GM18870 (cell line): ENCODE results near the gene RNF157.

Source experiments
- ATAC-seq: cut with Tn5 transposase; IDR thresholded peaks from one replicate; pipeline ENCODE4 v1.9.1; 2021; ENCODE audit warnings: moderate library complexity; ENCODE audit not compliant: unreplicated experiment

The RNF157 gene

DNA sequence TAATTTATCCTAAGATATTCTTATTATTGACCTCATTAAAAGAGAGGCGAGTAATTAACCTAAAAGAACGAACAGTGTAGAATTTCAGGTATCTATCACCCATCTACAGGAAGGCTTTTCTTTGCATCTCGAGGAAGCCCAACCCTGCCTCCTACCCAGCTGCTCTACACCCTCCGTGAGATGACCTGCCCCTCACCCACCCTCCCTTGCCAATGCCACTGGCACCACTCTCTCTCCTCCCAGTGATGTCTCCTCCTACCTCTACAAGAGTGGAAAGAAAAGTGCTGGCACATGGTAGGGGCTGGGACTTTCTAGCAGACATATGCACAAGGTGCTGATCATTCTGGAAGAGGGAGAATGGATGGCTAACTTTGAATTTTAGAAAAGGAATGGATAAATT, 76.4 kb downstream of the RNF157 start:
- ATAC-seq = no peak

DNA sequence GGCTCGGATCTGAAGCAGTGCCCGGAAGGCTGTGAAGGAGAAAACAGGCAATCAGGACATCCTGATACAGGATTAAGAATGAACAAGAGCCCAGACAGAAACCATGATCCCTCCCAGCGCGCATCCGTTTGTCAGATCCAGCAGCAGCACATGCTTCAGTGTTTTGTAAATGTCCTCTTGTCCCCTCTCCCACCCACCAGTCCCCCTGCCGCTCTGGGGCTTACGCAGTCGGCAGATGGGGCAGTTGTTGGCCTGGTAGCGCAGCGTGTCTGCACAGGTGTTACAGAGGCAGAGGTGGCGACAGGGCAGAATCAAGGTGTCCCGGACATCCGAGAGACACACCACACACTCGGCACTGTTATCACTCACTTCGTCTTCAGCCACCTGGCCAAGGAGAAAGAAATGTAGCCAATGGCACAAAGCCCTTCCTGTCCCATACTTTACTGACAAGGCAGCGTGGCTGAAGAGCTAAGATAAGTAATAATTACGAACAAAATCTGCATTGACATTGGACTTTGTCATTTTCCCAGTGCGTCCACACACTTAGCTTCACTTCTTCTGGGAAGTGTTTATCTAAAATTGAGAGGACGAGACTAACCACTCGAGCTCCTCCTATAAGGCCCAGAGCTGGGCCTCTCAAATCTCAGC, 78.5 kb downstream of the RNF157 start:
- no peak for ATAC-seq

DNA sequence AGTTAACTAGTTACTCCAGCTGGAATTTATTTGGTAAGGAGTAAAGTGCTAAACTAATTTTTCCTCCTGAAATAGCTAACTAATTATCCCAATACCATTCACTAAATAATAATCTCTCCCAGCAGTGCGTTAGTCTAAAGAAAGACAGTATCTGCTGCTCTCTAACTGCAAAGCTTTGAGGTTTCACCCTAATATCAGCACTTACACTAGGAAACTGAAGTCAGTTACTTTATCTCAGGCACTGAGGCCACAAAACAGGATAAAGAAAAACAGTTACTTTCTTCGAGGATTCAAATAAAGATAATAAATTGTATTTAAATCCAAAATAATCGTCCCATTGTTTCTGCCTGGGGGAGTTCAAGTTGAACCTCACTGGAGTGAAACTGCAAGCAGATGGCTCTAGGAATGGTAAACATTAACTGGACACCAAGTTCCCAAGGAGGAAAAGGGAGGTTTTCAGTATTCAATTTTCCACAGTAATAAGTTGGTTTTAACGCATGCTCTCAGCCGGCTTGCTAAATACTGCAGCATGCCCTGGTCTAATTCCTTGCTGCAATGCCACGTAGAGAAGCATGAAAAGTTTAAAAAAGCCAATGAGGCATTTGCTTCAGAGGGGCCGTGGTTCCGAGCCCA, 79.3 kb downstream of the RNF157 start:
- ATAC-seq = no peak

DNA sequence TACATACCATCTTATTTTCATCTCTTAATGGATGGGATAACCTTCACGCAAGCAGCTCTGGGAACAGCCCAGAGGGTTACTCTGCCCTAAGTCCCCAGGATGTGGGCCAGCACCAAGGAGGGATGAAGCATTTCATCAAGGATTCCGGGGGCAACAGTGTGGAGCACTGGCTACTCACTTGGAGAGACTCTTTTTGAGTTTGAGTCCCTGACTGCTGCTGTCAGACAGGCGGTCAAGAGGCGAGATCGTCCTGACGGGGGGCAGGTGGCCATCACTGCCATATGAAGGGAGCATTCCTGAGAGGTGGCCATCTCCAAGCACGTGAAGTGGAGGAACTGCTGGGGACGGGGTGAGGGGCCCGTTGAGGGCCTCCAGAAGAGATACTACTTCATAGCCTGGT, 81.1 kb downstream of the RNF157 start:
- ATAC-seq = no peak

DNA sequence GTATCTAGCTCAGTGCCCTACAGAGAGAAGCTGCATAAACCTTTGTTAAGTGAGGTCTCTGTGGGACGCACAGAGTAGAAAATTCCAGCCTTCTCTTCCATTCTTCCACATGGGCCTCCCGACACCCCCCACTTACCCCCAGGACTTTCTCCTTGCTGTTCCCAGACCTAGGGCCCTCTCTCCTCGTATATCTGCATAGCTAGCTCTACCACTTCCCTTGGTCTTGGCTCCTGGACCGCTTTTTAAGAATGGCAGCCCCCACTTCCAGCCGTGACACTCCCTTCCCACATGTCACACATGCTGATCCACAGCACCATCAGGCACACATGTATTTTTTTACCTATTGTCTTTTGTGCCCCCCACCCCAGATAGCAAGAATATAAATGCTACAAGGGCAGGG, 82.5 kb downstream of the RNF157 start:
- no peak for ATAC-seq

DNA sequence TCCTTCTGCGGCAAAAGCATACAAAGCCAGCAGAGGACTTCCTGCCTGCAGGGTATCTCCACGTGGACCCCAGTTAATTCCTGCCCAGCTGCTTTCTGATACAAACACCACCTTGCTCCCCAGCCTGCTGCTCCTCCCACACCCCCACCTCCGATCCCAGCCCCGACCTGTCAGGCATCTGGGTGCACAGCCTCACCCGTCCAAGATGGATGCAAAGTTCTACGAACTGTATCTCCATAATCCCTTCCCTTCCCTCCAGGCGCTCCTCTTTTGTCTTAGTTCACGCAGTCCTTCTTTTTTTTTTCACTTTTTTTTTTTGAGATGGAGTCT, 83.7 kb downstream of the RNF157 start:
- no peak for ATAC-seq

DNA sequence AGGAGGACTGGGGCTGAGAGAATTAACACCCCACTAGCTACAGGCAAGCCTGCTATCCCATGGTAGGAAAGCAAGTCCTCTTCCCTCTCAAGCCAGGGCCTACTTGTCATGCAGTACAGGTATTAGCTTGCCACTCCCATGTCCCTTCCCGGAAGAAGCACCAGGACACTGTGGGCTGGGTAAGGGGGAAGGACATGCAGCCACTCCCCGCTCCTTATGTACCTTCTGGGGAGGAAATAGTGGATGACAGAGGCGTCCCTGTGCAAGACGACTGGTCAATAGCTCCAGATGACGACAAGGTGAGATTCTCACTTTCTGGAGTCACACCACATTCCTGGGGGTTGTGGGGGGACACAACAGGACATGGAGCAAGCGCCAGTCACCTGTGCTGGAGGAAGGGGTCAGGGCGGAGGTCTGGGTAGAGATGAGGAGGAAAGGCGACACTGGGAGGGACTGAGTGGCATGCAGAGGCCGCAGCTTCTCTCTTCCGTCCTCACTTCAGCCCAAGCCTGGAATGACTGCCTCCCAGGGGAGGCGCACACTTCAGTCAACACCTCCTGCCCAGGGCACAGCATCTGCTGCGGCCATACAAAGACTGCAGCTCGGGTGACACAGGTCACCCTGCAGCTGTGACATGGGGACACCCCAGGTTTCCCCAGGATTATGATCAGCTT, 84.2 kb downstream of the RNF157 start:
- ATAC-seq = no peak

DNA sequence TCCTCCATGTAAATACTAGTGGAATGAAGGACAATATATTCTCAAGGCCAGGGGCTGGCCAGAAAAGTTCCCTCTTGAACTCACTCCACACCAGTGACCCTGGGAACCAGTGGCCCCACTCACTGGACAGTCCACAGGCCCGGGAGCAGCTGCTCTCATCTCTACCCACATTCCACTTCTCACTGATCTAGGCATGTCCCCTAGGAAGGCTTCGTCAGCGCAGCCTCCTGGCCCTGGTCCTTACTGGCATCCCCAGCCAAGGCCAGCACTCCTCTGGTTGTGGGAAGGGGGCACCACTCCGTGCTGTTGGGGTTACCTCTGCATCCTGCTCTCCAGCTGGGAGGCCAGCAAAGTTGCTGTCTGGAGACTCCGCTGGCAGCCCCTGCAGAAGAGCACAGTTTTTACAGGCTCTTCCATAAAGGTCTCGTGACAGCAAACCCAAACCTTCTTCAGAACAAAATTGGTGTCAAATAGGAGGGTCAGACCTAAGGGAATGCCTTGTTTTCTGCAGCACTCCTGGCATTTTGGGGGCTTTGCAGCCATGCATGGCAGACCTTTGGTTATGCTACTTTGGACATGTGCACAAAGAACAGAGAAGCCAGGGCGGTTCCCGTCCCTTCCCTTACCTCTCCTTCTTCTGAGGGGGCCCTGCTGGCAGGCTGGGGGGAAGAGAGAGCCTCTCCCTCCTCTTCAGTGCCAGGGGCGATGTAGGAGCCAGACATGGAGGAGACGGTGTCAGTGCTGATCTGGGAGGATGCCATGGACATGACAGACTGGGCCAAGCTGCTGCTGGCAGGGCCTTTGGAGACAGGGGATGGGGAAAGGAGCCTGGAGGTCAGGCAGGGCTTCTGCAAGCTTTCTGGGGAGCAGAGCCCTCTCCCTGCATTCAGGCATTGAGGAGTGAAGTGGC, 85.1 kb downstream of the RNF157 start:
- ATAC-seq = no peak

DNA sequence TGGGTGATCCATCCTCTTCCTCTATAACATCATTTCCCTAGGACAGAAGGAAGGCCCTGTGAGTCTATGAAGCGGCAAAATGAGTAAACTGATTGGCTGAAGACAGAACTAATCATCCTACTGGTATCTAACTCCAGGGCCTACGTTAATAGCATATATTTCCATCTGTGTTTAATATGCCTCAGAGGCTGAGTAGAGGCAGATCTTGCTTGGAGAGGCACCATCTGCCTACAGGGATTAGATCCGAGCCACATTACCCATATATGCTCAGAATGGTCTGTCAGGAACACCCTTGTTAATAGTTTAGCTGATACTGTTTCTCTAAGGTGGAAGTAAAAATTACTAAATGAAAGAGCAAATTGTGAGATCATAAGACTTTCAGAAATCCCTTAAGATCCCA, 86.0 kb downstream of the RNF157 start:
- ATAC-seq = no peak

DNA sequence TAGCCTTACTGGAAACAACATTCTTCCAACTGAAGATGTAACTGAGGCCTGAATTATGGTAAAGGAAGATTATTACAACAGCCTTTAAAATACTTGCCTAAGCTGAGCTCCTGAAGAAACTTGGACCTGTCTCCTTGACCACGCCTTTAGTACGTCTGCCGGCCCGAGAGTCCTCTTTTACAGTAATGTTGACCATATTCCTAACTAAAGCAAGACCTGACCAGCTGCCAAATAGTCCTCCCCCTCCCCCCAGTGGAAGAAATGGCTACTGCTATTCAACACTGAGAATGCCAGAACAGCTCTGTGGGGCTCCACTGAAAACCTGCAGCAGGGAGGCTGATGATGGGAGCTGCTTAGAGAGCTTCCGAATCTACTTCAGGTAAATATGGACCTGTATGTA, 86.7 kb downstream of the RNF157 start:
- no peak for ATAC-seq

DNA sequence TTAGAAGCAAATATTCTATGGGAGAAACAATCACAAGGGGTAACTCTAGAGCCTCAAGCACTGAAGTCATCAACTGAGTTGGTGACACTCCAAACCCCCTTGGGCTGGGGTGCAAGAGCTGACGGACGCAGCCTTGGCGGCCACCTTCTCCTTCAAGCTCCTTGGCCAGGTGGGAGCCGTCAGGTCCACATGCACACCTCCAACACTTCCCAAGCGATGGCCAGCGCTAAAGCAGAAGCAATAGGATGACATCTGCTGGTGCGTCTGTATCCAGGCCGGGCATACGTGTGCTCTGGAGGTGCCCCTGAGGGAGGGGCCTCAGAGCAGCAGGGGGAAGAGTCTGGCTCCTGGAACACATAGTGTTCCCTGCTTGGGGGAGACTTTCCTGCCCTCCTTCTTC, 87.1 kb downstream of the RNF157 start:
- no peak for ATAC-seq

DNA sequence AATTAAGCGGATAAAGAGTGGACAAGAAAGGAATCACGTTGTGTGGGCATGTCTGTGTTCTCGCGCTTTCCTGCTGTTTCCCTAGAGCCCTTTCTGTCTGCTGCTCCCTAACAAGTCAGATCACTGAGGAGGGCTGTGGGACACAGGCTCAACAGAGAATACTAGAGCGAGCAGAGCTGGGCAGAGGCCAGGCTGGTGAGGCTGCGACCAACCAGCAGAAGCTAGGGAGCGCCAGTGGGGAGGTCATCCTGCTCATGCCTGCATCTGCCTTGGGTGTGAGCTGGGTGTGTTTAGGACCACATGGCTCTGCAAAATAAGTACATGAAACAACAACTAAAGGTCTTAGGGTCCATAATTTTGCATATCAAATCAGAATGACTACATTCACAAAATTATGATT, 87.7 kb downstream of the RNF157 start:
- no peak for ATAC-seq

DNA sequence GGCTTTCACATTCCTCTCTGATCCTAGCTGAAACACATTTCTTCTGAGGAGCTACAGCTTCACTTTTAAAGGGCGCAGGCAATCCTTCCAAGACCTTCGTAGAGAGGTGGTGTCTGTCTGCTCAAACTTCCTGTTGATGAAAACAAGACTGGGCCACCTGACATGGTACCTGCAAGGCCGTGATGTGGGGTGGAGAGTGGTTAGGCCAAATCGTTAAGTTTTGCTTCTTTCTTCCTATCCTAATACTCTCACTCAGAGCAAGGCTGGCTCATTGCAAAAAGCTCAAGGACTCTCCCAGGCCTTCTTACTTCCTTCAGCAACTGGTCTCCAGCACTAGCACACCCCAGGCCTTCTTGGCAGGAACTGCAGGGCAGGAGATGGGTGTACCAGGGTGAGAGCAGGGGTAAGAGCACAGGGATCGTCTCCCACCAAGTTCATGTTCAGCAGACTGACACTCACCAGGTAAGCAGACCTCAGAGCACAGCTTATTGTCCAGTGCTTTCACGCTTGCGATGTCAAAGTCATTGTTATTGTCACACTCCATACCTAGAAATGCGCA, 88.3 kb downstream of the RNF157 start:
- no peak for ATAC-seq

DNA sequence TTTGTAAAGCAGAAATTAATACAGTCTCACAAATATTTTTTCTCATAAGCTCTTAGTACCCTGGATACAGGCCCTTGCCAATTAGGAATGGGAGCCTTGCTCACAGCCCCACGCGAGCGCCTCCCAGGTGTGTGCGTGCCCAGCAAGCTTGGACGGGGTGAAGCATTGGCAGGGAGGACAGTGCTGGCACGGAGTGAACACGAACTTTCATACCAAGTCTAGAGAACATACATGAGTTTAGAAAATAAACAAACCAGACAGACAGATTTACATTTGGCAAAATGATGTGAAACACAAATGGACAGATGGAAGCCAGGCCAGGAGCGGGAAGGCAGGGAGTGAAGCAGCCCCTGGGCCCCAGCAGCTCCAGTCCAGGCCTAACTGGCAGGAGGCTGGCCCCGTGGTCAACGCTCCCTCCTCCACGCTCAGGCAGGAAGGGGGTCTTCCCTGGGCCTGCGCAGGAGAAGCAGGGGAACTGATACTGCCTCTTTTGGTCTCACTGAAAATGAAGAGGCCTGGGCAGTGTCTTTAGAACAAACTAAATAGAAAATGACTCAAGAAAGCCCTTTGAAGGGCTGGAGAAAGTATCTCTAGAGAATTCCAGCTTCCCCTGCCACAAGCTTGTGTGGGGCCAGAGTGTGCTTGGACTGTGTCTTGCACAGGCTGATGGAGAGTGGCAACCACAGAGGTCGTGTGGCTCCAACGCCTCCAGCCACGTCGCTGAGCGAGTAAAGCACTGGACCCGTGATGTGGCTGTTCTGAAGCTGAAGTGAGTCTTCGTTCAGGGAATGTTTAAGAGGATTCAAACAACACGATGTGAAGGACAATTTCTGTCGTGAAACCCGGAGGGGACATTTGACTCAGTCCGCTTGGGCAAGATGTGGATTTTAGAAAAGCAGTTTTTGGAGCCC, 89.3 kb downstream of the RNF157 start:
- ATAC-seq = no peak

DNA sequence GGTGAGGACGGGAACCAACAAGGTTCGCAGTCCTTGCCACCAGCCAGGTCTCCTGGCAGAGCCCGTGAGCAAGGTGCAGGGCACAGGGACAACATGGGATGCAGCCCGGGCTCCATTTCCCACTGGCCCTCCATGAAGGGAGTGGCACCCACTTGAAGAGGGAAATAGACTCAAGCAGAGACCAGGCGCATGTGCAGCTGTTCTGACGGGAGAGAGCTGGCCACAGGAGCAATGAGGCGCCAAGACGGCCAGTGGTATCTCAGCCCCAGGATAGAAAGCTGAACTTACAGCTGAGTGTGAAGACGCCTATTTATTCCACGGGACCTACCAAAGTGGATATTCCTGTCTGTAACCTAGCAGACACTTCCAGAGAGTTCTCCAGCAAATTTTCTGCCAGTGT, 91.1 kb downstream of the RNF157 start:
- no peak for ATAC-seq

DNA sequence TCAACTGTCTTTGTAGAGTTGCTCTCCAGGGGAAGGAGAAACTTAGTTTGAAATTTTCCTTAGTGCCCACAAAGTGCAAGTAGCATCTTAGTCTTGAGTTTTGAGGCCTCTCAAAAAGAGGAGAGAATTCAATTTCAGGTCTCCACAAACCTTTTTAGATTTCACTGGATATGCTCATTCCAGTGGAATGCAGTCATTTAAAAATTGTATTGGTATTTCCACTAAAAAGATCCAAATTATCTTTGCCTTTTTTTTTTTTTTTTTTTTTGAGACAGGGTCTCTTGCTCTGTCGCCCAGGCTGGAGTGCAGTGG, 92.3 kb downstream of the RNF157 start:
- ATAC-seq = no peak

DNA sequence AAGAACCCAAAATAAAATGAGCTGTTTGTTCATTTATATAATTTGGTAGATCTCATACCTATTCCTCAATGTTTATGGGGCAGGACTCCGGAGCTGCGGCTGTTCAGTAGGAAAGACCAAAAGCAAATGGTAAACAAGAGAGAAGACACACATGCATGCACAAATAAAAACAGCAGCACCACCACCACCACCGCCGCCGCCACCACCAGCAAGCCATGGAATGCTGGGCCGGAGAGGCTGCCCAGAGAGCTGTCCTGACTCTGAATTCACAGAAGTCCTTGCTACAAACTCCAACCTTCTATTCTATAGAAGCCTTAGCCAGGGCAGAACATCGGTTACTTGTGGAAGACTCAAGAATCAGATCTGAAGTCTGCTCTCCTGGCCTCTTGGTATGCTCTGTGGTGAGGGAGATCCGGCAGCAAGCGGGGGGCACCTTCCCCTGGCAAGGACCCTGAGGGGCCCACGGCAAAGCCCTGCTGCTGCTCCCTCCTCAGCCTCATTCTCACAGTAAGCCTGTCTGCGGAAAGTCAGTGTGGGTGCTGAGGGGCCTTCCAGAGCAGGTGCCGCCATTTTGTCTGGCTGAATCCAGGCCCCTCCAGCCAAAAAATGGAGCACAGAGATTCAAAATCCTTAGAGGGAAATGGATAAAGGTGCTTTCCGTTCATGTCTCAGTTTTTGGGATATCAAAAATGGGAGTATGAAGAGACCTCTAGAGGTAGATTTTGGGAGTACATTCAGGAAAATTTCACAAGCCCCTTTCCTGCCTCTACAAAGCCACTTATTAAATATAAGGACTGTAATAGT, 92.9 kb downstream of the RNF157 start:
- no peak for ATAC-seq

DNA sequence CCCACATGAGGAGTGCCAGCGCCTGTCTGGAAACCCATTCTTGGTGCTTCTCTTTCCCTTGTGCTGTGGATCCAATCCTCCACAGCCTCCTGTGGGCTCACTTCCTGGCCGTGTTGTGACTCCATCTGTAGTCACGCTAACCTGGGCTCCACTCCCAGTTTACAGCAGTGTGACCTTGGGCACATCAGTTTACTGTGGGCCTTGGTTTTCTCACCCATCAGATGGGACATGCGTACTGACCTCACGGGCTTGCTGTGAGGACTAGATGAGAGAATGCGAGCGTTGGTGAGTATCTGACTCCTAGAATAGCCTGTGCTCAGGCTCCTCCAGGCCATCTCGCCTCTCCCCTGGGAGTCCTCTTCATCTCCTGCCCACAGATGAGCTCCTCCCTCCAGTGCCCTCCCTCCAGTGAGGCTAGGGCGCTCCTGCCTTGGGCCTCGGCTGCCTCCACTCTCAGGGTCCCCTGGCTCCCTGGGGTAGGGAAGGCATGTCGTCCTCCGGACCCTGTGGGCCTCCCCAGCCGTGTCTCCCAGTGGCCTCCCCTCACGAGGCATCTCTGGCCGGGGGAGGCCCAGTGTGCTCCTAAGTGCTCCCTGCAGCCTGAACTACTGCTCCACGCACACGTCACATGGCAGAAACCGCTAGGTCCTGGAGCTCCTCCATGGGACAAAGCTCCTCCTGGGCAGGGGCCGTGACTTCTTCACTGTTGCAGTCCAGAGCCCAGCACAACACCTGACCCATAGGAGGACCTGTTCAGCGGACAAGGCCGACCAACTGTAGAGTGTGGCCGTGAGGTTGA, 94.0 kb downstream of the RNF157 start:
- ATAC-seq = no peak
